Measurements from ENCODE around the gene AGBL1. TPM values are rescaled to one million over a fixed set of nuclear protein-coding genes. Genes with fewer than 3 reads are reported as not detected.

AGBL1 gene
- total RNA-seq, 1 experiment from 2014 or later: not detected

DNA sequence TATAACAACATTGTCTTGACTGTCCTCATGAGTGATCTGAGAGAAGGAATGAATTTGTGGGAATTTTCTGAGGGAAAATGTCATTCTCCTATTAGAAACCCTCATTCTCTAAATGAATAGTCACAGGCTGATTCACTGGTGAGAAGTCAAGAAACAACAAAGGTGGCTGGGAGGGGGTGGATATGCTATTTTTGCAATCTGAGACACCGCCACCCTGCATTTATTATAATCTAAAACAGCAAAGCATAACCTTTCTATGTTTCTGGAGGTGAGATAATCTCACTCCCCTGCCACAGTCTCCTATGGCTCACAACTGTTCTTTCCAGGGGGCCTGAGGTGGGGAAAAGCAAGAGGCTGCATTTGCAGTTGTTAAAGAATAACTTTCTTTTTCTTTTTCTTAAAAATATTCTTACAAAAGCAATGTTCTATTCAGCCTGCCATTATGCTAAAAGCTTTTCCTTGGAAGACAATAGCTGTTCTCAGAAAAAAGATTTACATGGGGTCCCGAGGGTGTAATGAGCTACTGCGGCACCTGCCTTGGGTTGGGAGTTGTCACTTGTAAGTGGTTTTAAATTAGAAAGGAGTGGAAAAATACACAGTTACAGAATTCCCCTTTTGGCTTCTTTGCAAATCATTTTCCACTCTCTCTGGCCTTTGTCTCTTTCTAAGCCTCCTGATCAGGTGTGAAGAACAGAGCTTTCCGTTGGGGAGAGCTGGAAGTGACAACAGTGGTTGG, 220.9 kb downstream of the AGBL1 start:
- POLR2A ChIA-PET: no interaction called here
- no peaks in the 10 kb centered on the region for H3K9me3 Mint-ChIP-seq (ENCODE audit: unreplicated experiment)
- no peaks in the 10 kb centered on the region for H3K4me1 Mint-ChIP-seq (ENCODE audit: low read depth, unreplicated experiment)
- no TSS peak for BruUV-seq (replicated peaks)
- Histone ChIP-seq H3K36me3 (ENCODE audit: control insufficient read depth, insufficient read depth, low read length) (no peaks in the 10 kb centered on the region), H3K4me3 (ENCODE audit: low read depth, low read length) (no peak overlapping the region), H3K4me1 (no peaks in the 10 kb centered on the region), H3K27me3 (replicated peaks; ENCODE audit: control insufficient read depth, insufficient read depth, low read length) (no peaks in the 10 kb centered on the region), H3K9me3 (no peaks in the 10 kb centered on the region)
- no peak for TF ChIP-seq CTCF (IDR thresholded peaks at IDR 0.05; ENCODE audit: insufficient read depth in 1 of 2, low read depth in 1 of 2, low read length in 1 of 2, severe bottlenecking in 1 of 2, unreplicated experiment in 1 of 2)
- DNase-seq: no peak
- no peak overlapping the region for H3K4me3 Mint-ChIP-seq (ENCODE audit: unreplicated experiment)
- H3K27ac Mint-ChIP-seq (ENCODE audit: unreplicated experiment): no peak overlapping the region
- intact Hi-C loops (cut with micrococcal nuclease; ENCODE audit: unreplicated experiment): no loop called here
- H3K36me3 Mint-ChIP-seq (ENCODE audit: insufficient read depth, unreplicated experiment): no peaks in the 10 kb centered on the region
- CTCF ChIA-PET: no interaction called here
- peaks cover 5% of the 10 kb centered on the region for H3K27me3 Mint-ChIP-seq (ENCODE audit: insufficient read depth, unreplicated experiment)

GRCh38 chr15:86311568-86312280, 232.1 kb downstream of the AGBL1 start:
- H3K27ac Mint-ChIP-seq (ENCODE audit: unreplicated experiment): no peak overlapping the region
- H3K4me3 ChIP-seq (ENCODE audit: low read depth, low read length): no peak overlapping the region
- DNase-seq: no peak
- no TSS peak for BruUV-seq (replicated peaks)
- no peaks in the 10 kb centered on the region for H3K27me3 ChIP-seq (replicated peaks; ENCODE audit: control insufficient read depth, insufficient read depth, low read length)
- H3K4me3 Mint-ChIP-seq (ENCODE audit: unreplicated experiment): no peak overlapping the region
- no peaks in the 10 kb centered on the region for H3K9me3 ChIP-seq
- ChIA-PET CTCF (no interaction called here), POLR2A (no interaction called here)
- H3K9me3 Mint-ChIP-seq (ENCODE audit: unreplicated experiment): no peaks in the 10 kb centered on the region
- H3K4me1 ChIP-seq: no peaks in the 10 kb centered on the region
- H3K36me3 Mint-ChIP-seq (ENCODE audit: insufficient read depth, unreplicated experiment): no peaks in the 10 kb centered on the region
- H3K27me3 Mint-ChIP-seq (ENCODE audit: insufficient read depth, unreplicated experiment): no peaks in the 10 kb centered on the region
- H3K36me3 ChIP-seq (ENCODE audit: control insufficient read depth, insufficient read depth, low read length): no peaks in the 10 kb centered on the region
- no peak for TF ChIP-seq CTCF (IDR thresholded peaks at IDR 0.05; ENCODE audit: insufficient read depth in 1 of 2, low read depth in 1 of 2, low read length in 1 of 2, severe bottlenecking in 1 of 2, unreplicated experiment in 1 of 2)
- H3K4me1 Mint-ChIP-seq (ENCODE audit: low read depth, unreplicated experiment): no peaks in the 10 kb centered on the region
- intact Hi-C loops (cut with micrococcal nuclease; ENCODE audit: unreplicated experiment): no loop called here

GRCh38 chr15:86312486-86312885, 232.8 kb downstream of the AGBL1 start:
- no TSS peak for BruUV-seq (replicated peaks)
- Mint-ChIP-seq H3K36me3 (ENCODE audit: insufficient read depth, unreplicated experiment) (no peaks in the 10 kb centered on the region), H3K27me3 (ENCODE audit: insufficient read depth, unreplicated experiment) (no peaks in the 10 kb centered on the region), H3K4me1 (ENCODE audit: low read depth, unreplicated experiment) (no peaks in the 10 kb centered on the region), H3K4me3 (ENCODE audit: unreplicated experiment) (no peak overlapping the region), H3K27ac (ENCODE audit: unreplicated experiment) (no peak overlapping the region), H3K9me3 (ENCODE audit: unreplicated experiment) (no peaks in the 10 kb centered on the region)
- CTCF ChIA-PET: no interaction called here
- no peaks in the 10 kb centered on the region for H3K27me3 ChIP-seq (replicated peaks; ENCODE audit: control insufficient read depth, insufficient read depth, low read length)
- no peak for TF ChIP-seq CTCF (IDR thresholded peaks at IDR 0.05; ENCODE audit: insufficient read depth in 1 of 2, low read depth in 1 of 2, low read length in 1 of 2, severe bottlenecking in 1 of 2, unreplicated experiment in 1 of 2)
- DNase-seq: no peak
- H3K4me1 ChIP-seq: no peaks in the 10 kb centered on the region
- POLR2A ChIA-PET: no interaction called here
- no peak overlapping the region for H3K4me3 ChIP-seq (ENCODE audit: low read depth, low read length)
- intact Hi-C loops (cut with micrococcal nuclease; ENCODE audit: unreplicated experiment): no loop called here
- H3K9me3 ChIP-seq: no peaks in the 10 kb centered on the region
- H3K36me3 ChIP-seq (ENCODE audit: control insufficient read depth, insufficient read depth, low read length): no peaks in the 10 kb centered on the region
